ACC112 (cell line): ENCODE results near the gene NHLRC1.
A peak's percentile ranks its signal among the peaks of the same experiment; 100 is the strongest.

Source experiments
- H2AFZ ChIP-seq: fragments of 200-600 bp; sonication (generic); one replicate; pipeline ENCODE4 v1.6.0; 2017; ENCODE audit warnings: antibody characterized with exemption, low read length; ENCODE audit not compliant: unreplicated experiment
- H3K27ac ChIP-seq: fragments of 200-600 bp; sonication (generic); 2 replicates; pipeline ENCODE4 v1.5.1; 2014; ENCODE audit warnings: low read depth, mild to moderate bottlenecking, antibody characterized with exemption, low read length, moderate library complexity
- H3K27me3 ChIP-seq: fragments of 200-600 bp; sonication (generic); 2 replicates; pipeline ENCODE4 v1.6.1; 2014; ENCODE audit warnings: mild to moderate bottlenecking, antibody characterized with exemption, low read length, moderate library complexity, mixed read lengths; ENCODE audit not compliant: insufficient read depth
- H3K36me3 ChIP-seq: fragments of 200-600 bp; sonication (generic); 2 replicates; pipeline ENCODE4 v1.6.1; 2016; ENCODE audit warnings: mild to moderate bottlenecking, antibody characterized with exemption, low read length, moderate library complexity, mixed read lengths; ENCODE audit not compliant: insufficient read depth
- H3K4me1 ChIP-seq: fragments of 200-600 bp; sonication (generic); one replicate; pipeline ENCODE4 v1.6.1; 2016; ENCODE audit warnings: low read length, mixed read lengths; ENCODE audit not compliant: insufficient read depth, unreplicated experiment, control insufficient read depth
- H3K4me3 ChIP-seq: fragments of 200-600 bp; sonication (generic); 2 replicates; pipeline ENCODE4 v1.5.1; 2014; ENCODE audit warnings: mild to moderate bottlenecking, low read depth, low read length
- H3K79me2 ChIP-seq: fragments of 200-600 bp; sonication (generic); one replicate; pipeline ENCODE4 v1.6.0; 2016; ENCODE audit warnings: low read length; ENCODE audit not compliant: control insufficient read depth, unreplicated experiment, insufficient read depth

Gene NHLRC1

DNA sequence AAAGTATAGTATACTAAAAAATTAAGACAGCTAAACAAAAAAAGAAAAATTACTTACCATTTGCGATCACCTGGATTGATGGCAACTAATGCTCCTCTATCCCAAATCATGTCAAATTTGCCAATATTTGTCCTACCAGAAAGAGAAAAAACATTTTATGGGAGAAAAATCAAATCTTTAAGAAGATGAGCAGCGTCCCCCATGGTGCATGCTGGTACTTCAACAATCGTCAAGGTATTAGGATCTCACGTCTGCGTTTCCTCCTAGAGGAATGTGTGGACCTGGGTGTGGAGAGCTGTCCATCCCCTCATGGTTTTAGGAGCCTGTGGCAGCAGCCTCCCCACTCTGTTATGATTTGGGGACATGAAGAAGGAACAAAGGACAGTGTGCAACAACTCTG, 16.4 kb upstream of the NHLRC1 start:
- H3K27me3 ChIP-seq = no peaks in the 10 kb centered on the region
- H3K4me3 ChIP-seq = no peak overlapping the region

DNA sequence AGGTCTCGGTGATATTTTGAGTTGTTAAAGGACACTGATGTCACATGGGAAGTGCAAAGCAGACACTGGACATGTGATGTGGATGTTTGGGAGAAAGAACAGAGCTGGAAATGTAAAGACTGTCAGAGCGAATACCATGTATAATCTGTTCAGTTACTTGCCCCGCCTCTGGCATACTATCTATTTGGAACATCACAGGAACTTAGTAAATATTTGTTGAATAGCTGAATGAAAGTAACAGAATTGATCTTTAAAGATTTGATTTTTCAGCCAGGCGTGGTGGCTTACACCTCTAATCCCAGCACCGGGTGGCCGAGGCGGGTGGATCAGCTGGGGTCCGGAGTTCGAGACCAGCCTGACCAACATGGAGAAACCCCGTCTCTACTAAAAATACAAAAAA, 13.8 kb upstream of the NHLRC1 start:
- H3K4me1 ChIP-seq = no peaks in the 10 kb centered on the region
- peaks cover 10% of the 10 kb centered on the region; the same call in 1 of the 2 replicates for H3K36me3 ChIP-seq
- no peaks in the 10 kb centered on the region for H3K27me3 ChIP-seq
- no peak overlapping the region for H3K4me3 ChIP-seq
- no peaks in the 10 kb centered on the region for H3K79me2 ChIP-seq
- H2AFZ ChIP-seq = no peak overlapping the region
- no peak overlapping the region for H3K27ac ChIP-seq

More for the DNA sequence above, 16.4 kb upstream of the NHLRC1 start:
- Histone ChIP-seq H3K27ac (no peak overlapping the region), H3K36me3 (peaks cover 10% of the 10 kb centered on the region), H3K79me2 (no peaks in the 10 kb centered on the region), H3K4me1 (no peaks in the 10 kb centered on the region), H2AFZ (no peak overlapping the region)

DNA sequence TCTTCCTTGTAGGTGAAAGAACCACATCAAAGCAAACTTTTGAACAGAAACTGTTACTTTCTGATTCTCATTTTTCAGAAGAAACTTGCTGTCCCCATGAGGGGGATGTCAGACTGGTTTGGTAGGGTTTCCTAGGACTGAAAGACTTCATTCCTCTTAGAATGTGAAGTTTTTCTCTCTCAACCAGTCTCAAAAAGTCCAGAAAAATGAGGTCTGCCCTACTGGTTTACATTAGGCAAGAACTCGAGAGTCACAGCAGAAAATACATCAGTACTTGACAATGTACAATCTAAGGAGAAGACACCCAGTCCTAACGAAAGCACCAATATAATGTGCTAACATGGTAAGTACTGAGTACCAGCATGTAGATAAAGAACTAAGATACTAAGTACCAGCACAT, 12.7 kb upstream of the NHLRC1 start:
- Histone ChIP-seq H3K4me1 (no peaks in the 10 kb centered on the region), H3K4me3 (no peak overlapping the region), H3K27ac (no peak overlapping the region), H3K36me3 (peaks cover 10% of the 10 kb centered on the region; the same call in 1 of the 2 replicates), H3K79me2 (no peaks in the 10 kb centered on the region), H3K27me3 (no peaks in the 10 kb centered on the region), H2AFZ (no peak overlapping the region)

DNA sequence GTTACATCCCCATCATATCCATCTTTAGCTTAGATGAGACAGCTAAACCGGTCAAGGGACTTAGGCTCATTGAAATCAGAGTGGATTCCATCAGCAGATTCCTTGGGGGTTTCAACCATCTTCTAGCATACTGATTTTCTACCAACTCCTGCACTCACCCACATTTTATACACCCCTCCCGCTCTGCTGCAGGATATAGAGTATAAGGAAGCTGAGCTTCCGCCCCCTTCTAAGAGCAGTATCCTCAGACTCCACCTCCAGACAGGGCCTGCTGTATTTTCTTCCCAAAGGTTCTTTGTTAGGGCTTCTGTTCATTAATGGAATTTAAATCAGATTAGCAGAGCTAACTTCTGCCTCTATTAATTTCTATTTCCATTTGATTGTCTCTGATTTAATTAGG, 9.9 kb upstream of the NHLRC1 start:
- Histone ChIP-seq H3K4me1 (no peaks in the 10 kb centered on the region), H3K4me3 (no peak overlapping the region), H3K36me3 (no peaks in the 10 kb centered on the region; the same call in 1 of the 2 replicates), H2AFZ (no peak overlapping the region), H3K27me3 (no peaks in the 10 kb centered on the region), H3K79me2 (no peaks in the 10 kb centered on the region), H3K27ac (no peak overlapping the region)

DNA sequence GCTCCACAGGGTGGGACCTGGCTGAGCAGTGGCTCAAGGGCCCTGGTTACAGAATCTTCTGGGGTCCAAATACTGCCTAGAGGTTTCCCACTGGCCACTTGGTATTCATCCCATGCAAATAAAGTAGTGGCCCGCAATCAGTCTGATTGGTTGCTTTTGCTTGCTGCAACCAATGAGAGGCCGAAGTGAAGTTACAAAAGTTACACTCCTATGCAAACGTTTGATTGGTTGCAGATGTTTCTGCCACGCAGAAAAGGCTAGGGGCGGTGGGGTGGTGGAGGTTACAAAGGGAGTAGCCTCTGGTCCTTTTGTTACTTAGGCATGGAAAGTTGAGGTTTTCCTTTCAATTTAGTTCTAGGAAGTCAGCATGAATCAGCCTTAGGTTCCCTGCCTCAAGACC, 3.6 kb upstream of the NHLRC1 start:
- Histone ChIP-seq H3K27ac (no peak overlapping the region), H3K4me3 (no peak overlapping the region), H3K36me3 (no peaks in the 10 kb centered on the region), H3K27me3 (no peaks in the 10 kb centered on the region), H3K79me2 (peaks cover 8% of the 10 kb centered on the region), H3K4me1 (peaks cover 15% of the 10 kb centered on the region), H2AFZ (peak overlapping the region; percentile 30)

DNA sequence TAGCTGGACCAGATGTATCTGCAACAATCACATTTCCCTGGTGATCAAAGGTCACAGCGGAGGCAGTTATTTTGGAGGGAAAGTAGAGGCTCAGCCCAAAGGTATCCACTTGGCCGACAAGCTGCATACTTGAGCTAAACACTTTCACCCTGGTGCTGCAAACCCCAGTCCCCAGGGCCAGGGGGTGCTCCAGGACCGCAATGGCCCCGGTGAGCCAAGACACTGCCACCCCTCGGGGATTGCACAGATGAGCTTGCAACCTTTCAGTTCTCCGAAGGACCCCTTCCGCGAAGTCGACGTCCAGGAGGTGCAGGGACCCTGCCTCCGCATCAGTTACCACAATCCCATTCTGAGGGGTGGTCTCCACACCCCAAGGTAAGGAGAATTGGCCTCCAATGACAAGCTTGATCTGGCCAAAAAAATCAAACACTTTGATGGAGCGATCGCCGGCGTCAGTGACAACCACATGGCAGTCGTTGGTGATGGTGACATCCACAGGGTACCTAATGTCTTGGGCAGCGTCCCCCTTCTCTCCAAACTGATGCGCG, 823 bp downstream of the NHLRC1 start:
- peak overlapping the region; percentile 82 for H3K4me3 ChIP-seq
- H3K27me3 ChIP-seq = no peaks in the 10 kb centered on the region
- H3K36me3 ChIP-seq = no peaks in the 10 kb centered on the region
- H2AFZ ChIP-seq = peak overlapping the region; percentile 93
- peaks cover 8% of the 10 kb centered on the region for H3K79me2 ChIP-seq
- peaks cover 15% of the 10 kb centered on the region for H3K4me1 ChIP-seq
- H3K27ac ChIP-seq = no peak overlapping the region

DNA sequence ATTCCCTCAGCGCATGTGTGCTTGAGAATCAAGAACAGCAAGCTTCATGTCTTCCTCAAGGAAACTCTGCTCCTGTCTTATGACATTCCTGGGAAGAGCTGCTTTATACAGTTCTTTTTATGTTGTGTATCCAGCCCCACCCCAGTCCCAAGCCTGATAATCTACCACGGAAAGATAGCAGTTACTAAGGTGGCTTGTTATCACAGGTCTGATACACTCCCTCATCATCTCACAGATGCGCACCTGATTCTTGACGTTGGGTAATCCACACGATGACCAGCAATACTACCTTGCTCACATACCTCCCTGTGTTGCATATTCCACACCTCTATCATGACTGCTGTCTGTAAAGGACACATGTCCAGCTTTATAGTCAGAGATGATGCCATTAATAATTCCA, 3.2 kb downstream of the NHLRC1 start:
- H3K27me3 ChIP-seq = no peaks in the 10 kb centered on the region
- no peak overlapping the region for H3K4me3 ChIP-seq
- H2AFZ ChIP-seq = no peak overlapping the region
- H3K27ac ChIP-seq = no peak overlapping the region
- H3K79me2 ChIP-seq = peaks cover 8% of the 10 kb centered on the region
- peaks cover 10% of the 10 kb centered on the region for H3K4me1 ChIP-seq
- no peaks in the 10 kb centered on the region for H3K36me3 ChIP-seq

DNA sequence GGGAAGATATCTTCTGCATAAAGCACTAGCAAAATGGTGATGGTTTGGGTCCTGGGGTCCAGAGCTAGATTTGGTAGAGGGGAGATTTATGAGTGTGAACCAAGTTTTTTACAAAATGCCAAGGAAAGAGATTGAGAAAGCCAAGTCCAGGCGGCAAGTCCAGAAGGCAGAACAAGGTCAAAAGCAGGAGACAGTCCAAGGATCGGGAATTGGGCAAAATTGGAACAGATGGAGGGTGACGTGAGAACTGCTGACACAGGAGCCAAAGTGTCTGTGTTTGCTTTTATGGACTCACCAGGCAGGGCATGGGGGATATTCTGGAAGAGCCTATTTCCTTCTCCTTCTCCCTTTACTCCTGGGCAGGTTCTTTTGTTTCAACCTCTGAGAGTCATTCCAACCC, 4.1 kb downstream of the NHLRC1 start:
- H2AFZ ChIP-seq = no peak overlapping the region
- no peaks in the 10 kb centered on the region for H3K27me3 ChIP-seq
- peaks cover 10% of the 10 kb centered on the region for H3K4me1 ChIP-seq
- no peaks in the 10 kb centered on the region for H3K36me3 ChIP-seq
- H3K4me3 ChIP-seq = no peak overlapping the region
- peaks cover 8% of the 10 kb centered on the region for H3K79me2 ChIP-seq
- H3K27ac ChIP-seq = no peak overlapping the region

DNA sequence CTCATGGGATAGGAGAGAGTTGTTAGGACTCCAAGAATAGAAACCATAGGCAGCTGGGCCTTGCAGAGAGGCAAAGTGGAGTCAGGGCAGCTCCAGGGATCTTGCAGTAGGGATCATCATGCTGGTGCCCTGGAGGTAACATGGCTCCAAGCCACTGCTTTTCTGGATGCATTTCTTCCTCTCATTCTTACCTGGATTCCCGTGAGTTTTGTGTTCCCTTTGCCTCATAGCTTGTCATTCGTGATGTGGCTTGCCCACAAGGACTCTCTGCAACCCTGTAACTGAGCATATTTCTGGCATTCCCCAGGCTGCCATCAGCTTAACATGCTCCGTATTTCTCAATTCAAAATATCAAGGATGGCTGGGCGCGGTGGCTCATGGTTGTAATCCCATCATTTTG, 5.3 kb downstream of the NHLRC1 start:
- Histone ChIP-seq H3K4me3 (no peak overlapping the region), H2AFZ (no peak overlapping the region), H3K27me3 (no peaks in the 10 kb centered on the region), H3K27ac (no peak overlapping the region), H3K79me2 (peaks cover 8% of the 10 kb centered on the region), H3K36me3 (no peaks in the 10 kb centered on the region), H3K4me1 (peaks cover 5% of the 10 kb centered on the region)

DNA sequence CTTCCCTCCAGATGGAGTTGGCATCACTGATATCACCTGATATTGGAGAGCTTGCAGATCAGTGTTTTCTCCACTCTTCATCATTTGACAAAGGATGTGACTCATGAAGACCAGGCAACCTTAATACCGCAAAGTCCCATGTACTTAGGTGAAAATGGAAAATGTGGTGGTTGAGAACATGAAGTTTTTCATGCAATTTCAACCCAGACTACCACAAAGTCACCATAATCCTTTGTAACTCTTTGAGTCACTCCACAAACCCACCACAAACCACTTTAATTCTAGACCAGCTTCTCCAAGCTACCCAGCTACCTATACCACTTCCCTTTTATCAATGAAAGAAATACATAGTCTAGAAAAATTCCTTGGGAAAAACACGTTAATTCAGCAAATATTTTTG, 7.1 kb downstream of the NHLRC1 start:
- Histone ChIP-seq H3K27ac (no peak overlapping the region), H3K4me3 (no peak overlapping the region), H3K27me3 (no peaks in the 10 kb centered on the region), H2AFZ (no peak overlapping the region), H3K79me2 (no peaks in the 10 kb centered on the region), H3K4me1 (no peaks in the 10 kb centered on the region), H3K36me3 (no peaks in the 10 kb centered on the region)

DNA sequence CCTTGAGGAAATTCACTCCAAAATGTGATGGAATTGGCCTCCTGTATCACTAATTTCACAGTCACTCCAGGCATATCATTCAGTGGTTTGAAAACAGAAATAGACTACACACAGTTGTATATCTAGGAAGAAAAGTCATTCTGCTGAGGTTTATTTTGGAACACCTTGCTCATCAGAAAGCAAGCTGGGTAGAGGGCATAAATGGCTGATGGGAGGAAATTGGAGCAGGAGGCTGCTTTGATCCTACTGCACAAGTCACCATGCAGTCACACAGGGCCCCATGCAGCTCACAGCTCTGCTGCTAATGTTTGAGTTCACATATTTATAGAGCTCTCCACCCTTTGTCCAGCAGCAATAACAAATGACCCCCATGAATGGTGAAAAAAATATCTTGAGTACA, 12.3 kb downstream of the NHLRC1 start:
- Histone ChIP-seq H2AFZ (no peak overlapping the region), H3K4me1 (no peaks in the 10 kb centered on the region), H3K4me3 (no peak overlapping the region), H3K36me3 (peaks cover 4% of the 10 kb centered on the region; the same call in 1 of the 2 replicates), H3K27me3 (no peaks in the 10 kb centered on the region), H3K79me2 (no peaks in the 10 kb centered on the region), H3K27ac (no peak overlapping the region)
